Measurements from ENCODE around the gene AMBRA1. TPM values are rescaled to one million over a fixed set of nuclear protein-coding genes. Genes with fewer than 3 reads are reported as not detected.

The AMBRA1 gene
- total RNA-seq, 1 donor from 2014 or later, result 13.5 TPM

GRCh38 chr11:46511342-46511741, 82.5 kb downstream of the AMBRA1 start:
- DNase-seq (ENCODE audit: low read depth in 2 of 2), result no peak

- no peak for DNase-seq (ENCODE audit: low read depth in 2 of 2)
These were observed 85.5 kb downstream of the AMBRA1 start for GRCh38 chr11:46508360-46508759.

GRCh38 chr11:46506483-46506791, 87.4 kb downstream of the AMBRA1 start:
- DNase-seq (ENCODE audit: low read depth in 2 of 2), result no peak

DNA sequence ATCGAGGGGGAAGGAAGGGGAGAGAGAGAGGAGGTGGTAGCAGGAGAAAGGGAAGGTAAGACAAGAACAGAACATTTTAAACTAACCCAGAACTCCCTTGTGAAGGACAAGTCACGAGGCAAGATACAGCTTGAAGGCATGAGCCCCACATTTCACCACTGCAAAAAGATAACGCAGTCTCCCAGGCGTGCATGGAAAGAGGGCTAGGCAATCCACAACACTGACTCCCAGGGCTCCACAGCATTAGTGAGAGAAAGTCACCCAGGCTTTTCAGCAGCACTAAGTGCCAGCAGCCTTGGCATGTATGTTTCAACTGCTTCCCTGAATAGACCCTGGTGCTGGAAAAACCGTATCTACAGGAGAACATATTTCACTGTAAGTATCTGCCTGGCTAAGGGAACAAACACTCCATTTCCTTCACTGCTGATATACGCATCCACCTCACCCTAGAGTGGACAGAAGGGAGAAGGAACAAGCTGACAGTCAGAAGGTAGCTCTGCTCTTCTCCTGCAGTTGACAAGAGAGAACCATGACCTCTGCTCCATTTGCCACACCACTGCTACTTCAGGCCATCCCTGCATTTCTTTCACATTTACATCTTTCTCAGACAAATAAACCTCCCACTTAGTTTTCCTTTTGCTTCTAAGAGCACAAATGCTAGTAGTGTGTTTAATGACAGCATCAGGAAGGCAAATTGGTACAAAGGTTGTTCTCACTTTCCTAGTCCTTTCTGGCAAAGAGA, 87.9 kb downstream of the AMBRA1 start:
- DNase-seq (ENCODE audit: low read depth in 2 of 2), result peak in 1 of 2 donors; percentile 37

DNA sequence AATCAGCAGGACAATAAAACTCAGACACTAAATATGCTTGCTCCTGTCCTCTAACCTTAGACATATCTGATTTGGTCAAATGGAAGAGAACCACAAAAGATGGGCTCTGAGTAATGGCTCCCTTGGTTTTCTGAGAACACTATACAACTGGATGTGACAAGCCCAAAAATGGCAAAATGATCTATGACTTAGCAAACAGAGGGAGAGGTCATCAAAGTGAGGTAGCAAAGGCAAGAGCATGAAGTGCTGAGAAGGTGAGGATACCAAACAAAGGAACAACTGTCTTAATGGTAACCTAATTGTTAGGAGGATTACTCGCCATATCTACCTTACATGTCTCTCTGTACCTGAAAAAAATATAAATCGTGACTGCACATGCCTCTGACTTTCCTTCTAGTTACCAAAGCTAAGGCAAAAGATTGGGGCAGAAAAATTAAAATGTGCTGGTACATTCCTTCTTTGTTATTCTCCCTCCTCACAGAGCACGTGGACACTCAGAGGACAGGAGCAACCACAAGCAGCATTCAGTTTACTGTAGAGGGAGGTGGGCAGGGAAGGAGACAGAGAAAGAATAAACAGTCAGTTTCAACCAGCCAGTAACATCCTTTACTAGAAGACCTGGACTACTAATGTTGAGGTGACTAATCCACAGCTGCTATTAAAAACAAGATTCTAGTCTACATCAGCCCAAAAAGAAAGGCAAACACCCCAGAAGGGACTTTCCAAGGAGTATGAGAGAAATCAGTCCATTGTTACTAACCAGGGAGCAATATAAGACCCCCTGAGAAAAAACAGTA, 88.8 kb downstream of the AMBRA1 start:
- peak in 1 of 2 donors; percentile 47 for DNase-seq (ENCODE audit: low read depth in 2 of 2)

GRCh38 chr11:46499821-46500220, 94.0 kb downstream of the AMBRA1 start:
- DNase-seq (ENCODE audit: low read depth in 2 of 2), result no peak

- DNase-seq (ENCODE audit: low read depth in 2 of 2), result no peak
These were observed 94.9 kb downstream of the AMBRA1 start for GRCh38 chr11:46498968-46499367.

GRCh38 chr11:46498179-46498578, 95.6 kb downstream of the AMBRA1 start:
- DNase-seq (ENCODE audit: low read depth in 2 of 2), result no peak

- DNase-seq (ENCODE audit: low read depth in 2 of 2), result no peak
These were observed 96.3 kb downstream of the AMBRA1 start for GRCh38 chr11:46497498-46497897.

DNA sequence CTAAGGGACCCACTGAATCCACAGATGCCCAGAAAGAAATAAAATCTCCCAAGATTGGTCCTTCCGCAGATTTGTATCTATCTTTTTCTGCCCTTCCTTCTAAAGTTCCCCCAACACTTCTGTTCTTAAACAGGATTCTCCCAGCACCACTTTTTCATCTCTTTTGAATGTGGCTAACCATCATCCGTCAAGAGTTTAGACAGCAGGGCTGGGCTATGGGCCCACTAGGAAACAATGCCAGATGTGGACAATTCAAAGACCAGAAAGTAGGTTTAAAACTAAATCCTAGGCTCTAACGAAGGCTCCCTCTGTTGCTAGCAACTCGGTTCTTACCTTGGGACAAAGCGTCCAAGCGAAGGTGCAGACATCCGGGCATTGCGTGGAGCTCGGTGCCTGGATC, 100.0 kb downstream of the AMBRA1 start:
- DNase-seq (ENCODE audit: low read depth in 2 of 2), result no peak

- DNase-seq (ENCODE audit: low read depth in 2 of 2), result no peak
These were observed 101.3 kb downstream of the AMBRA1 start for GRCh38 chr11:46492532-46492931.

- peak in 1 of 2 donors; percentile 13 for DNase-seq (ENCODE audit: low read depth in 2 of 2)
These were observed 102.0 kb downstream of the AMBRA1 start for GRCh38 chr11:46491661-46492330.

GRCh38 chr11:46490666-46491065, 103.2 kb downstream of the AMBRA1 start:
- DNase-seq (ENCODE audit: low read depth in 2 of 2), result peak in 1 of 2 donors; percentile 39

- DNase-seq (ENCODE audit: low read depth in 2 of 2), result peak; percentile 63 to 76
These were observed 103.9 kb downstream of the AMBRA1 start for GRCh38 chr11:46489656-46490560.

DNA sequence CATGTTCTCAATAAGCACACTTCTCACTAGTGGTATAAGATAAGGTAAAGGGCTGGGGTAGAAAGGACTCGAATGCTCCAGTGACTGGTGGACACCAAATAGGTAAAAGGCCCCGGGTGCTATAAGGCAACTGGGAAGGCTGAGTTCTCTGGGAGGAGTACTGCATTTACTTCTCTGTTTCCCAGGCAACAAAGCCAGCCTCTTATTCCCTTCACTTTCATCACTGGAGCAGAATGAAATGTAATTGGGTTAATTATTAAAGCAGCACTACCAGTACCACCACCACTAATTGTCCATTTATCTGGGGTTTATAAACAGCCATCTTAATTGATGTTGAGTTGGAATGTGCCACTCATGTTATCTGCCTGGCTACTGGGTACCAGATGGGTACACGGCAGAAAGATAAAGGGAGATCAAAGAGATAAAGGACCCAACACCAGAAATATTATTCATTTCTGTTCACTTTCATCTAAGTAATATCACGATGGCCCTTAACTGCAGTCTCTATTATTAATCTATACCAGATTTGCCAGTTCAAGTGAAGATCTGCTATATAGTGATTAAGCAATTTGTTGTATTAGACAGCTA, 107.9 kb downstream of the AMBRA1 start:
- no peak for DNase-seq (ENCODE audit: low read depth in 2 of 2)

- no peak for DNase-seq (ENCODE audit: low read depth in 2 of 2)
These were observed 109.7 kb downstream of the AMBRA1 start for GRCh38 chr11:46484101-46484500.

DNA sequence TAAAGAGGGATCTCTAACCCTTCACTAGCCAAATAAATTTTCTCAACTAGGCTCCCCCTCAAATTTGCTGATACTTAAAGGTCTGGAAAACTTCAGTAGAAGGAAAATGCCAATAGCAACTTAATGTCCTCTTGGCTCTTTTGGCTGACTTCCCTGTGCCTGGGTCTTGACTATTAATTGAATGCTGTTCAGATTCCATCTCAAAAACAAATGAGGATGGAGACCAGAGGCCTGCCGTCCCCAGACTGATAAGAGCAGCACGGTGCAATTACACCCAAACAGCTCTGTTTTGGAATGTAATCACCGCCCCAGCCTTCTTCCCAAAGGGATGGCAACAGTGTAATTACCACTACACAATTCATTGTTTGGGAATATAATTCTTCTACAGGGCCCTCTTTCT, 112.9 kb downstream of the AMBRA1 start:
- no peak for DNase-seq (ENCODE audit: low read depth in 2 of 2)

GRCh38 chr11:46480166-46480726, 113.6 kb downstream of the AMBRA1 start:
- no peak for DNase-seq (ENCODE audit: low read depth in 2 of 2)

DNA sequence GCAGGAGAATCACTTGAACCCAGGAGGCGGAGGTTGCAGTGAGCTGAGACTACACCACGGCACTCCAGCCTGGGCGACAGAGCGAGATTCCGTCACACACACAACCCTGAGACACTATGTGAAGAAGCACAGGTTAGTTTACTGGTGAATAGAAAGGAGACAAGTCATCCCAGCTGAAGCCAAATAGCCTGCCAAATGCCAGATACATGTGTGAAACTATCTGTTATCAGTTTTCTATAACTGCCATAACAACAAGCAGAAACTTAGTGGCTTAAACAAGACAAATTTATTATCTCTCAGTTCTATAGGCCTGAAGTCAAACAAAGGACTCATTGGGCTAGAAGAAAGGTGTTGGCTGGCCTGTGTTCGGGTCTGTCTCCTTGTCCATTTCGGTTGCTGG, 114.2 kb downstream of the AMBRA1 start:
- DNase-seq (ENCODE audit: low read depth in 2 of 2), result no peak

GRCh38 chr11:46478196-46478595, 115.6 kb downstream of the AMBRA1 start:
- DNase-seq (ENCODE audit: low read depth in 2 of 2), result no peak

DNA sequence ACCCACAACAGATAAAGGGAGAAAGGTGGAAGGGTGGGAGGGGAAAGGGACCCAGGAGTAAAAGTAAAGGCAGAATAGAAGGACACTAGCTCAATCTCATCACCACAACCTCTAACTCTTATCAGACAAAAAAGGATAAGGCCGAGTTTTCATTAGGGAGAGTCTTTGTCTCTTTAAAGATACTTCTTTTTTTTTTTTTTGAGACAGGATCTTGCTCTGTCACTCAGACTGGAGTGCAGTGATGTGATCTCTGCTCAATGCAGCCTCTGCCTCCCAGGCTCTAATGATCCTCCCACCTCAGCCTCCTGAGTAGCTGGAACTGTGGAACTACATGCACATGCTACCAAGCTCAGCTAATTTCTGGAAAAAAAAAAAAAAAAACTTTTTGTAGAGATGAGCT, 116.7 kb downstream of the AMBRA1 start:
- no peak for DNase-seq (ENCODE audit: low read depth in 2 of 2)

Data from dermis microvascular lymphatic vessel endothelial cell (primary cell).